Measurements from ENCODE around the gene ZGPAT. TPM values are rescaled to one million over a fixed set of nuclear protein-coding genes. Genes with fewer than 3 reads are reported as not detected.
A peak's percentile ranks its signal among the peaks of the same experiment; 100 is the strongest.

Gene ZGPAT
- total RNA-seq, 2 experiments from 2014 or later, result 37.3 to 43.3 TPM

GRCh38 chr20:63781181-63781580 is 73.3 kb downstream of the ZGPAT start:
- H3K27me3 Mint-ChIP-seq, result no peaks in the 10 kb centered on the region
- H3K4me1 Mint-ChIP-seq, result peaks cover 20% of the 10 kb centered on the region
- DNase-seq, result no peak
- CTCF ChIA-PET, result interaction anchor here (0.6 to 1.6 kb wide), 2 partner anchors 19 to 75 kb away, joined by 3 to 5 read pairs; no protein-coding TSS in a partner anchor
- no peaks in the 10 kb centered on the region for H3K9me3 Mint-ChIP-seq
- no peak overlapping the region for H3K27ac Mint-ChIP-seq
- POLR2A ChIA-PET, result no interaction called here
- H3K36me3 Mint-ChIP-seq (ENCODE audit: low read depth), result no peaks in the 10 kb centered on the region
- no peak overlapping the region for H3K4me3 Mint-ChIP-seq

GRCh38 chr20:63782051-63782471 is 74.2 kb downstream of the ZGPAT start:
- H3K4me3 Mint-ChIP-seq, result no peak overlapping the region
- H3K36me3 Mint-ChIP-seq (ENCODE audit: low read depth), result no peaks in the 10 kb centered on the region
- POLR2A ChIA-PET, result no interaction called here
- H3K27ac Mint-ChIP-seq, result no peak overlapping the region
- H3K9me3 Mint-ChIP-seq, result no peaks in the 10 kb centered on the region
- peak; percentile 65 for DNase-seq
- H3K27me3 Mint-ChIP-seq, result no peaks in the 10 kb centered on the region
- peaks cover 24% of the 10 kb centered on the region for H3K4me1 Mint-ChIP-seq
- CTCF ChIA-PET, result interaction anchor here (0.7 to 1.6 kb wide), 2 partner anchors 18 to 285 kb away, joined by 3 to 5 read pairs; no protein-coding TSS in a partner anchor

GRCh38 chr20:63782521-63782971 is 74.7 kb downstream of the ZGPAT start:
- H3K27ac Mint-ChIP-seq, result no peak overlapping the region
- no peaks in the 10 kb centered on the region for H3K36me3 Mint-ChIP-seq (ENCODE audit: low read depth)
- POLR2A ChIA-PET, result no interaction called here
- CTCF ChIA-PET, result interaction anchor here (1.6 kb wide), 1 partner anchor 18 kb away, joined by 5 read pairs; no protein-coding TSS in a partner anchor
- DNase-seq, result peak; percentile 23
- no peaks in the 10 kb centered on the region for H3K27me3 Mint-ChIP-seq
- no peaks in the 10 kb centered on the region for H3K9me3 Mint-ChIP-seq
- no peak overlapping the region for H3K4me3 Mint-ChIP-seq
- peaks cover 24% of the 10 kb centered on the region for H3K4me1 Mint-ChIP-seq

GRCh38 chr20:63783970-63784369 is 76.1 kb downstream of the ZGPAT start:
- CTCF ChIA-PET, result interaction anchor here (0.6 to 1.6 kb wide), 7 partner anchors 8 to 672 kb away, joined by 3 to 9 read pairs (median 3); partner anchors contain the start of genes ARFRP1, PTK6 and ZGPAT
- H3K27ac Mint-ChIP-seq, result no peak overlapping the region
- H3K4me3 Mint-ChIP-seq, result no peak overlapping the region
- no peak for DNase-seq
- H3K36me3 Mint-ChIP-seq (ENCODE audit: low read depth), result no peaks in the 10 kb centered on the region
- H3K9me3 Mint-ChIP-seq, result no peaks in the 10 kb centered on the region
- peaks cover 24% of the 10 kb centered on the region for H3K4me1 Mint-ChIP-seq
- POLR2A ChIA-PET, result no interaction called here
- H3K27me3 Mint-ChIP-seq, result no peaks in the 10 kb centered on the region

- ChIA-PET POLR2A (no interaction called here), CTCF (interaction anchor here (0.5 to 2.8 kb wide), 14 partner anchors 9 to 253 kb away, joined by 3 to 17 read pairs (median 4); partner anchors contain the start of genes ARFRP1 and ZGPAT)
- no peak for DNase-seq
- Mint-ChIP-seq H3K9me3 (no peaks in the 10 kb centered on the region), H3K27ac (no peak overlapping the region), H3K4me3 (no peak overlapping the region), H3K27me3 (no peaks in the 10 kb centered on the region), H3K36me3 (ENCODE audit: low read depth) (no peaks in the 10 kb centered on the region), H3K4me1 (peaks cover 24% of the 10 kb centered on the region)
Measured at GRCh38 chr20:63785691-63786131, 77.9 kb downstream of the ZGPAT start.

Other genes starting within 250 kb of the ZGPAT start
- under 1 TPM; 0.10 to 0.12 TPM for gene KCNQ2, start 235.4 kb upstream of the ZGPAT start, total RNA-seq
- gene EEF1A2, start 209.0 kb upstream of the ZGPAT start, total RNA-seq, result under 1 TPM; 0.12 to 0.17 TPM
- gene PPDPF, start 187.3 kb upstream of the ZGPAT start, total RNA-seq, result 100 to 1,000 TPM; 167 to 193 TPM
- gene PTK6, start 170.7 kb upstream of the ZGPAT start, total RNA-seq, result under 1 TPM; 0.71 to 0.74 TPM
- gene SRMS, start 160.3 kb upstream of the ZGPAT start, total RNA-seq, result not detected
- gene FNDC11, start 153.9 kb upstream of the ZGPAT start, total RNA-seq, result under 1 TPM; 0.15 to 0.57 TPM
- gene HELZ2, start 133.8 kb upstream of the ZGPAT start, total RNA-seq, result 100 to 1,000 TPM in 1 of 2 experiments, 10 to 100 TPM in 1; 95.5 to 107 TPM
- gene GMEB2, start 80.9 kb upstream of the ZGPAT start, total RNA-seq, result 10 to 100 TPM; 20.0 to 20.5 TPM
- 10 to 100 TPM; 49.4 to 54.4 TPM for gene STMN3, start 54.6 kb upstream of the ZGPAT start, total RNA-seq
- 10 to 100 TPM; 53.3 to 58.9 TPM for gene RTEL1, start 49.7 kb upstream of the ZGPAT start, total RNA-seq
- 1 to 10 TPM in 1 of 2 experiments, not detected in 1; 1.0 TPM for gene TNFRSF6B, start 11.4 kb upstream of the ZGPAT start, total RNA-seq
- 10 to 100 TPM; 52.7 to 64.5 TPM for gene ARFRP1, start 63 bp upstream of the ZGPAT start, total RNA-seq
- 100 to 1,000 TPM; 253 to 302 TPM for gene LIME1, start 28.6 kb downstream of the ZGPAT start, total RNA-seq
- gene SLC2A4RG, start 31.7 kb downstream of the ZGPAT start, total RNA-seq, result 100 to 1,000 TPM; 105 to 129 TPM
- gene ZBTB46, start 123.2 kb downstream of the ZGPAT start, total RNA-seq, result not detected
- not detected for gene ABHD16B, start 153.5 kb downstream of the ZGPAT start, total RNA-seq
- gene TPD52L2, start 157.2 kb downstream of the ZGPAT start, total RNA-seq, result 10 to 100 TPM; 39.6 to 41.6 TPM
- gene DNAJC5, start 187.1 kb downstream of the ZGPAT start, total RNA-seq, result 10 to 100 TPM; 54.0 to 58.7 TPM
- 10 to 100 TPM; 37.8 to 41.0 TPM for gene UCKL1, start 248.4 kb downstream of the ZGPAT start, total RNA-seq

All from activated CD4-positive, alpha-beta T cell treated with anti-CD3 and anti-CD28 coated beads, Interleukin-2, amount 10 ng/mL, durations not matched to agents 7 days and 5 days (primary cell).